Hematopoietic multipotent progenitor cell treated with erythropoietin and hydrocortisone succinate and interleukin-3 and kit ligand, for 8 days (in vitro differentiated cells): ENCODE measurements around the gene PNPLA2.

Source experiments
- DNase-seq: peaks from one replicate; pipeline ENCODE4 v3.0.0-alpha.2; 2015

The PNPLA2 gene

DNA sequence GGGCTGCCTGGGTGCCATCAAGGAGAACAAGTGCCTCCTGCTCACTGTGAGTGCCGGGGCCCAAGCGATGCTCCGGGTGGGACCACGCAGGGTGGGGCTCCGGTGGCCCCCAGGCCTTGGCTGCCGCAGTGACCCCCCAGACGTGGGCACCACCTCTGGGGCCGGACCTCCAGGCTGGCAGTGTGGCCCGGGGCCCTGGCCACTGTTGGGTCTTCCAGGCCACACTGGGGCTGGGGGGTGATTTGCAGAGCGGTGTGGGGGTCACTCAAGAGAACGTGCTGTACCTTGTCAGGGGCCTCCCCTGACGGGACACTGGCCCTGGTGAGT is 43.9 kb downstream of the PNPLA2 start:
- no peak for DNase-seq

DNA sequence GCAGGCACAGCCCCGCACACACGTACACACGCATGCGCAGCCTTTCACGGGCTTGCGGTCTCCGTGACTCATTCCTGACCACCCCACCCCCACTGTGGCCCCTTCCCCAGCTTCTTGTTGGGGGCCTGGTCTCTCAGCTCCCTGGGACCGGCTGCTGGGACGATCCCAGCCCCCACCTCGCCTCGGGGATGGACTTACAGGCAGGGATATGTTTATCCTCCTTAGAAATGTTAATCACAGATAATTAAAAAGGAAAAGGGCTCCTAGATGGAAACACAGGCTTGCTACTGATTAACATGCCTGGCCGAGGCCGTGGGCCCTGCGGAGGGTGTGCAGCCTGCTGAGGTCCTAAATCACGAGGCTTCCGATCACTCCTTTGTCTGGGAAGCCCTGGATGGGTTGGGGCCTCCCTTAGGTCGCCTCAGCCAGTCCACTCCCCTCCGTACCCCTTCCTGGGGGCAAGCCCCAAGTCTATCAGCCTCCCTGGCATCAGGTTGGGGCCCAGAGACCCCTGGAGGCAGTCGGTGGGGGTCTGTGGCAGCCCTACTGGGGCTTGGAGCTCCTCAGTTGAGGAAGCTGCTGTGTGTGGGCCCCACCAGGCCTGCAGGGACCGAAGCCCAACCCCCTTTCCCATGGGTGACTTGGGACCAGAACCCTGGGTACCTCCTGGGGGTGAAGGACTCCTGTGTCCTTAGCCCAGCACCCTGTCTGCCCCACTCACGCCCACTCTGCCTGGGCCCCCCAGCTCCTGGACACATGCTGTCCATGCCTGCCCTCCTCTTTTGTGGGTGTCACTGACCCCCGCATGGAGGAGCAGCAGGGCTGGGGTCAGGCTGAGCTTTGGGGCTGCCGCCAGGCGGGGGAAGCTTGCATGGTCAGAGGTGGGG is 44.6 kb downstream of the PNPLA2 start:
- DNase-seq, result no peak

GRCh38 chr11:863910-864827 is 45.5 kb downstream of the PNPLA2 start:
- no peak for DNase-seq

DNA sequence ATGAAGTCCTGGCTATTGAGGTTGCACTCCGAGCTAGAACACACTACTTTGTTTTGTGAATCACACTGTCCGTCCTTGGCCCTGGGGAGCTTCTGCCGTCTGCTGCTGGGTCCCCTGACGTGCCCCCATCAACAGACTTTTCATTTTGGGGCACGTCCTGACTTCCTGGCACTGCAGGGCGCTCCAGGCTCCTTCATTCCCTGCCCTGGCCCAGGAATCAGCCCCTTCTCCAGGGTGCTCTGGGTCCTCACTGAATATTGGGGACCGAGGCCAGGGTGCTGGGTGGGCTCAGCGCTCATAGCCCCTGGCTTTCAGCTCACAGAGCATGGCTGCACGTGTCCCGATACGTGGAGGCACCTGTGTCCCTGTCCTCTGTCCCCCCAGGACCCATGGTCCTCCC is 46.2 kb downstream of the PNPLA2 start:
- no peak for DNase-seq

DNA sequence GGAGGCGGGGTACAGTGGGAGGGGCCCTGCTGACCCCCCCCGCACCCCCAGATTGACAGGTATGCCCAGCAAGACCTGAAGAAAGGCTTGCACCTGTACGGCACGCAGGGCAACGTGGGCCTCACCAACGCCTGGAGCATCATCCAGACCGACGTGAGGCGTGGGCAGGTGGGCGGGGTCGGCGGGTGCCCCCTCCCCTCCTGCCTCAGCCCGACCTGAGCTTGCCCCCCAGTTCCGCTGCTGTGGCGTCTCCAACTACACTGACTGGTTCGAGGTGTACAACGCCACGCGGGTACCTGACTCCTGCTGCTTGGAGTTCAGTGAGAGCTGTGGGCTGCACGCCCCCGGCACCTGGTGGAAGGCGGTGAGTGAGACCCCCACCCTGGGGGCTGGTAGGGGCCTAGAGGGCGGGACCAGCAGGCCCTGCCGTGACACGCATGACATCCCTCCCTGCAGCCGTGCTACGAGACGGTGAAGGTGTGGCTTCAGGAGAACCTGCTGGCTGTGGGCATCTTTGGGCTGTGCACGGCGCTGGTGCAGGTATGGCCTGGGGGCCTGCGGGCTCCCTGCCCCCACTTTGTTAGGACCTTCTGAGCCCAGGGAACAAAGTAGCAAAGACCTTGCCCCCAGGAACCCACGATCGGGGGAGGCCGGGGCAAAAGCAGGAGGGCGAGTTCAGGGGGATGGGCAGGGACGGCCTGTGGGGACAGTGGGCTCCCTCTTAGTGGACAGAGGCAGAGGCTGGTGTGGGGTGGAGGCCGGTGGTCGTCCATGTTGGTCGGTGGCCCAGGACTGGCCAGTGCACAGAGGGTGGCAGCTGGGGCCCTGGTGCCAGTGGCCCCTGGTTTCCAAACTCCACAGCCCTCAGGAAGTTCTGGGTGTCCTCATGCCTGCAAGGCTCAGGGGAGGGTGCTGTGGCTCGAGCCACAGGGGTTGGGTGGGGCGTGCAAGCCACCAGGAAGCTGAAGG is 47.0 kb downstream of the PNPLA2 start:
- DNase-seq, result no peak

DNA sequence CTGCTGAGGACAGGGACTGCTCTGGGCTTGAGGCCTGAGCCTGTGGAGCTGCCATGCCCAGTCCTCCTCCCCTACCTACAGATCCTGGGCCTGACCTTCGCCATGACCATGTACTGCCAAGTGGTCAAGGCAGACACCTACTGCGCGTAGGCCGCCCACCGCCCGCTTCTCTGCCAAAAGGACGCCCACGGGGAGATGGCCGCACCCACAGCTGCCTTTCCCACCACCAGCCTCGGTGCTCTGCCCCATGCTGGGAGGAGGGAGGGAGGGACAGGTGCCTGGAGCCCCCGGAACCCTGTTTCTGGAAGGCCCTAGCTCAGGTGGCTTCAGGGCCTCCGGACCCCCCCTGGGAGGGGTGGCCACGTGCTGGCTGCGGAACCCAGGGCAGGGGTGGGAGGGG is 47.8 kb downstream of the PNPLA2 start:
- no peak for DNase-seq

GRCh38 chr11:867856-868358 is 49.2 kb downstream of the PNPLA2 start:
- DNase-seq, result no peak

- no peak for DNase-seq
These were observed 49.7 kb downstream of the PNPLA2 start for GRCh38 chr11:868394-868793.

DNA sequence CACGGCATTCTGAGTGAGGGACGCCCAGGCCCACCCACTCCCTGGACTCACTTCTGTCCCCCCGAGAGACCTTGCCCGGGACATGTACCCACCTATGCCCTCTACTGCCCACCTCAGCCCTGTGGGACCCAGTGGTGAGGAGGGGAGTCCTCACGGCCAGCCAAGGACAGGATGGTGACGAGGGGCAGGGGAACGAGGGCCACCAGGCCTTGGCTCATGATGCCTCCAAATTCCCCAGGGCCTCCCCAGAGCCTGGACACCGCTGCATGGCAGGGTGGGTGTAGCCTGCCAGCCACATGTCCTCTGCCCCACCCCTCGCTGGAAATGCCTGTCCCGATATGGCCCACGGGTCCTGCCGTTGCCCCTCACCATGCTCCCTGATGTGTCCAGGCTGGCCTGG is 50.1 kb downstream of the PNPLA2 start:
- DNase-seq, result no peak

DNA sequence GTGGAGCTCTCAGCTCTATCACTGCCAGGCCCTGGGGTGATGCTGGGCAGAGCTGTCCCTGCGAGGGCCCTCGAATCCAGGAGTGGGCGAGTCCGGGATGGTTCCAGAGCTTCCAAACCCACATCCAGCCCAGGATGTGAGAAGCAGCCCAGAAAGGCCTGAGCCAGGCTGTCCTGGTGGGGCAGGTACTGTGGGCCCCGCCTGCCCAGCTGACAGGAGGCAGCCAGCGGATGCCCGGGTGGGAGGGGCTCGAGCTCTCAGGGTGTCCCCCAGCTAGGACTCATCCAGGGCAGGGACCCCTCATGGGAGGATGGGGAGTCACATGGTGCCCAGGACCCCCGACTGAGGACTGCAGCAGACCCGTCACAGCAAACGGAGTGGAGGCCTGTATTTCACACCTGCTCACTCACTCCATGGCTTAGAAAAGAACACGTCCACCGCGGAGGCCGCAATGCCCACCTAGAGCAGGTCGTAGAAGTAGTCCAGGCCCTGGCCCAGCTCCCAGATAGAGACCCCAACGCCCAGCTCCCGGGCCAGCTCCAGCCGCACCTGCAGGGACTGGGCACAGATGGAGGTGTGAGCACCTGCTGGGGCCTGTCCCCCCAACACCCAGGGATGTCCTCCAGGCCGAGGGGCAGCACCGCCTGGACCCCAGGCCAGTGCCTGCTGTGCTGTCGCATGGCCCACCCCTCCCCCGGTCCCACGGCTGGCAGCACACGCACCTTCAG is 50.8 kb downstream of the PNPLA2 start:
- DNase-seq, result no peak

DNA sequence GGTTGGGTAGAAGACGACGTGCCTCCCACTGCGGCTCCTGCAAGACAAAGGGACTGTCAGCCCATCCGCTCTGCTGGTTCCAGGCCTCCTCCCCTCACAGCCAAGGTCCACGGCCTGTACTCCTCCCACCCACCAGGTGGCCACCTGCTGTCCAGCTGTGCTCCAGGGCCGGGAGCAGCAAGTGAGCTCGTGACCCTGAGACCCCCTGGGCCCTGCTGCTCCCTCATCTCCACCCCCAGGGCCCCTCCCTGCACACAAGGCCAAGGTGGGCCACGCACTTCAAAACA is 51.4 kb downstream of the PNPLA2 start:
- no peak for DNase-seq

DNA sequence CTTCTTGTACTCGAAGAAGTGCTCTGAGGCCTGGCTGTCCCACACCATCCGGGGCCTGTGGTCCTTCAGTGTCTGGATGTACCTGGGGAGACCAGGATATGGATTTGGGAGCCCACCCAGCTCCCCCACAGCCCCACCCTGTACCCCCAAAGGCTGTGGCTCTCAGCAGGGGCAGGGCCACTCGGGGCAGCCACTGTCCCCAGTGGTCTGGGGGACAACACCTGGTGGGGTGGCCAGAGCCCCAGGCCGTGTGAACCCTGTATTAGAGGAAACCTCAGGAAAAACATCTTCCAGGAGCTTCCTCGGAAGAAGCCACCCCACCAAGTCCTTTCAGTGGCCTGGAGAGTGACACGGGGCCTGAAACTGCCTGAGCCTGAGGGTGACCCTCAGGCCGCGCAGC is 51.7 kb downstream of the PNPLA2 start:
- no peak for DNase-seq

- no peak for DNase-seq
These were observed 52.8 kb downstream of the PNPLA2 start for GRCh38 chr11:871472-871871.

- DNase-seq, result no peak
These were observed 54.1 kb downstream of the PNPLA2 start for GRCh38 chr11:872799-873198.

- DNase-seq, result no peak
These were observed 55.0 kb downstream of the PNPLA2 start for GRCh38 chr11:873706-874105.
